IMR-90 (cell line): ENCODE results near the gene MAD2L2. TPM values are rescaled to one million over a fixed set of nuclear protein-coding genes. Genes with fewer than 3 reads are reported as not detected.

Experiments
- ATAC-seq: fragments of 200-7000 bp; cut with Tn5 transposase; 2 replicates; pipeline ENCODE4 v1.9.1; 2020; ENCODE audit warnings: low read depth, mild to moderate bottlenecking, moderate library complexity
- BruUV-seq: library from RNA; stranded (reverse); fragments of 400-500 nt; replicated peaks from 2 replicates; lab custom pipeline; 2021; lab: Mats Ljungman, UMichigan
- CTCF ChIA-PET: fragments of 300-600 bp; formaldehyde crosslinking; extraction: SDS; loops from one replicate; lab custom pipeline; 2021; ENCODE audit warnings: antibody characterized with exemption; lab: Yijun Ruan, JAX
- POLR2A ChIA-PET: fragments of 300-600 bp; sonication (Branson Sonifier 250); formaldehyde crosslinking; loops from one replicate; lab custom pipeline; 2022; ENCODE audit warnings: antibody characterized with exemption; ENCODE audit not compliant: unreplicated experiment; lab: Charles Lee
- DNase-seq: peaks from one replicate; pipeline ENCODE4 v3.0.0; 2013
- H2AFZ ChIP-seq: replicated peaks from 2 replicates; pipeline ENCODE3; 2013; ENCODE audit warnings: low read length, mild to moderate bottlenecking; ENCODE audit not compliant: poor library complexity
- H2AK5ac ChIP-seq: 2 replicates; pipeline ENCODE4 v1.6.1; 2013; ENCODE audit warnings: low read depth, low read length, inconsistent platforms
- H2AK9ac ChIP-seq: replicated peaks from 2 replicates; pipeline ENCODE3; 2013; ENCODE audit warnings: mild to moderate bottlenecking, low read depth, low read length, moderate library complexity; ENCODE audit not compliant: poor library complexity
- H2BK120ac ChIP-seq: 2 replicates; pipeline ENCODE4 v1.6.1; 2013; ENCODE audit warnings: low read depth, low read length, inconsistent platforms
- H2BK15ac ChIP-seq: 3 replicates; pipeline ENCODE4 v1.6.1; 2013; ENCODE audit warnings: low read depth, low read length, inconsistent platforms
- H2BK20ac ChIP-seq: 2 replicates; pipeline ENCODE4 v1.6.1; 2013; ENCODE audit warnings: low read depth, mild to moderate bottlenecking, inconsistent platforms, low read length, moderate library complexity
- H2BK5ac ChIP-seq: 2 replicates; pipeline ENCODE4 v1.6.1; 2013; ENCODE audit warnings: mild to moderate bottlenecking, low read depth, low read length, inconsistent platforms; ENCODE audit not compliant: poor library complexity, severe bottlenecking
- H3K14ac ChIP-seq: replicated peaks from 2 replicates; pipeline ENCODE4 v1.6.1; 2013; ENCODE audit warnings: low read depth, low read length, inconsistent platforms
- H3K18ac ChIP-seq: 2 replicates; pipeline ENCODE4 v1.6.1; 2013; ENCODE audit warnings: low read depth, low read length, control low read depth
- H3K23ac ChIP-seq: 2 replicates; pipeline ENCODE4 v1.6.1; 2013; ENCODE audit warnings: low read depth, low read length, inconsistent platforms
- H3K27ac ChIP-seq: 2 replicates; pipeline ENCODE4 v1.5.1; 2013; ENCODE audit warnings: mild to moderate bottlenecking, control low read depth, low read length; ENCODE audit not compliant: insufficient read depth
- H3K27me3 ChIP-seq: 2 replicates; pipeline ENCODE4 v1.6.1; 2013; ENCODE audit warnings: low read length; ENCODE audit not compliant: control insufficient read depth, insufficient read depth
- H3K36me3 ChIP-seq: 2 replicates; pipeline ENCODE4 v1.6.1; 2013; ENCODE audit warnings: low read length, mixed read lengths; ENCODE audit not compliant: control insufficient read depth, insufficient read depth
- H3K4ac ChIP-seq: 2 replicates; pipeline ENCODE4 v1.6.1; 2013; ENCODE audit warnings: low read depth, low read length, inconsistent platforms
- H3K4me1 ChIP-seq: 2 replicates; pipeline ENCODE4 v1.6.1; 2013; ENCODE audit warnings: low read length, mixed read lengths; ENCODE audit not compliant: control insufficient read depth, insufficient read depth
- H3K4me2 ChIP-seq: 2 replicates; pipeline ENCODE4 v1.6.1; 2013; ENCODE audit warnings: low read depth, mild to moderate bottlenecking, control low read depth, low read length, moderate library complexity
- H3K4me3 ChIP-seq: 2 replicates; pipeline ENCODE4 v1.5.1; 2013; ENCODE audit warnings: low read depth, mild to moderate bottlenecking, control low read depth, low read length, moderate library complexity; ENCODE audit not compliant: insufficient read depth
- H3K56ac ChIP-seq: 2 replicates; pipeline ENCODE4 v1.6.1; 2013; ENCODE audit warnings: low read length, inconsistent platforms; ENCODE audit not compliant: insufficient read depth; ENCODE audit errors: extremely low read depth
- H3K79me1 ChIP-seq, 2 experiments: 2 replicates each; pipeline ENCODE4 v1.6.1; 2013; ENCODE audit warnings: low read length in 2 of 2, inconsistent platforms in 1 of 2, low read depth in 1 of 2
- H3K9ac ChIP-seq: 2 replicates; pipeline ENCODE4 v1.6.1; 2013; ENCODE audit warnings: low read depth, low read length, control low read depth
- H3K9me1 ChIP-seq: 2 replicates; pipeline ENCODE4 v1.6.1; 2013; ENCODE audit warnings: low read length, inconsistent platforms; ENCODE audit not compliant: insufficient read depth
- H3K9me3 ChIP-seq: 2 replicates; pipeline ENCODE4 v1.6.1; 2013; ENCODE audit warnings: low read length; ENCODE audit not compliant: control insufficient read depth, insufficient read depth
- H4K20me1 ChIP-seq: 2 replicates; pipeline ENCODE4 v1.6.1; 2013; ENCODE audit warnings: low read length, inconsistent platforms; ENCODE audit not compliant: insufficient read depth
- H4K5ac ChIP-seq: 2 replicates; pipeline ENCODE4 v1.6.1; 2013; ENCODE audit warnings: mild to moderate bottlenecking, low read depth, low read length, control low read depth
- H4K8ac ChIP-seq, 2 experiments: 2 replicates each; pipeline ENCODE4 v1.6.1; 2013; ENCODE audit warnings: low read depth in 2 of 2, low read length in 2 of 2, control low read depth in 1 of 2, inconsistent platforms in 1 of 2
- H4K91ac ChIP-seq: 2 replicates; pipeline ENCODE4 v1.6.1; 2013; ENCODE audit warnings: low read depth, low read length, inconsistent platforms; ENCODE audit not compliant: insufficient read depth
- BHLHE40 ChIP-seq: fragments of 150-350 bp; IDR thresholded peaks from 2 replicates; pipeline ENCODE4 v1.6.1; 2016; ENCODE audit warnings: mild to moderate bottlenecking, low read depth, low read length
- CEBPB ChIP-seq: IDR thresholded peaks from 2 replicates; pipeline ENCODE4 v1.6.1; 2012; ENCODE audit warnings: low read depth, low read length, improper control_type of control experiment
- CHD1 ChIP-seq: IDR thresholded peaks from 2 replicates; pipeline ENCODE4 v1.6.1; 2012; ENCODE audit warnings: low read depth, low read length, improper control_type of control experiment
- FOS ChIP-seq: fragments of 150-350 bp; IDR thresholded peaks from 2 replicates; pipeline ENCODE4 v1.6.1; 2016; ENCODE audit warnings: low read depth, low read length
- MAFK ChIP-seq: IDR thresholded peaks from 2 replicates; pipeline ENCODE4 v1.6.1; 2012; ENCODE audit warnings: low read depth, low read length, improper control_type of control experiment
- MAZ ChIP-seq: IDR thresholded peaks from 2 replicates; pipeline ENCODE4 v1.6.1; 2012; ENCODE audit warnings: low read depth, mild to moderate bottlenecking, low read length, improper control_type of control experiment, moderate library complexity, borderline replicate concordance
- MXI1 ChIP-seq: IDR thresholded peaks from 2 replicates; pipeline ENCODE4 v1.6.1; 2012; ENCODE audit warnings: low read depth, mild to moderate bottlenecking, low read length, moderate library complexity, borderline replicate concordance
- NFE2L2 ChIP-seq: fragments of 150-350 bp; IDR thresholded peaks from 2 replicates; pipeline ENCODE4 v1.6.1; 2016; ENCODE audit warnings: low read depth, mild to moderate bottlenecking, low read length
- POLR2A ChIP-seq: IDR thresholded peaks from 2 replicates; pipeline ENCODE4 v1.6.1; 2012; ENCODE audit warnings: mild to moderate bottlenecking, low read depth, low read length
- RAD21 ChIP-seq: IDR thresholded peaks from 2 replicates; pipeline ENCODE4 v1.6.1; 2012; ENCODE audit warnings: low read length, improper control_type of control experiment
- RCOR1 ChIP-seq: IDR thresholded peaks from 2 replicates; pipeline ENCODE4 v1.6.1; 2012; ENCODE audit warnings: mild to moderate bottlenecking, low read length, improper control_type of control experiment; ENCODE audit not compliant: insufficient replicate concordance
- RFX5 ChIP-seq: IDR thresholded peaks from 2 replicates; pipeline ENCODE4 v1.8.0; 2012; ENCODE audit warnings: low read depth, mild to moderate bottlenecking, low read length, moderate library complexity
- SMC3 ChIP-seq: fragments of 150-350 bp; IDR thresholded peaks from 2 replicates; pipeline ENCODE4 v1.6.1; 2016; ENCODE audit warnings: low read depth, mild to moderate bottlenecking, antibody characterized with exemption, low read length, moderate library complexity
- USF2 ChIP-seq: fragments of 150-350 bp; IDR thresholded peaks from 2 replicates; pipeline ENCODE4 v1.6.1; 2017; ENCODE audit warnings: mild to moderate bottlenecking, antibody characterized with exemption, low read length, low read depth
- WGBS, 2 experiments: methylation state at CpG; one replicate each; pipeline versions ENCODE4 v1.1.5 to v1.1.7; 2013; ENCODE audit warnings: missing lambda C conversion rate in 2 of 2; ENCODE audit not compliant: insufficient read length in 1 of 2; ENCODE audit errors: extremely low coverage in 2 of 2; 5-methylcytosine and 5-hydroxymethylcytosine counted together
- dilution Hi-C: fragments of 300-500 bp; cut with HindIII; formaldehyde crosslinking; loops from one replicate; pipeline ENCODE4 v1.14.3; 2018; ENCODE audit warnings: low sequenced_read_pairs; ENCODE audit not compliant: unreplicated experiment
- in situ Hi-C: fragments of 300-500 bp; cut with MboI; formaldehyde crosslinking; loops from 3 replicates; pipeline ENCODE4 v1.14.3; 2019; ENCODE audit warnings: low sequenced_read_pairs, inconsistent platforms, mixed read lengths
- intact Hi-C: fragments of 100-400 bp; cut with micrococcal nuclease; formaldehyde crosslinking; loops from 2 replicates; pipeline ENCODE4 v1.10.0; 2022
- polyA plus RNA-seq, 3 experiments: library from polyadenylated mRNA; depleted of rRNA; stranded (reverse); fragments of >200 nt; gene quantifications; 2 replicates each; pipeline ENCODE4 v1.2.3, GENCODE V29; 2012; ENCODE audit warnings: low replicate concordance in 1 of 3
- total RNA-seq: library from RNA; depleted of rRNA; stranded (reverse); fragments of >200 nt; gene quantifications from 2 replicates; pipeline ENCODE4 v1.2.3, GENCODE V29; 2012
- TF ChIP-seq, protein P1 (sequence below): fragments of 150-350 bp; IDR thresholded peaks from 2 replicates; pipeline ENCODE4 v1.6.1; 2016; ENCODE audit warnings: low read depth, mild to moderate bottlenecking, low read length, moderate library complexity, borderline replicate concordance
- TF ChIP-seq, protein P2 (sequence below): conservative IDR thresholded peaks from 2 replicates; pipeline ENCODE4 v1.5.1; 2012; ENCODE audit warnings: mild to moderate bottlenecking, low read depth, low read length, improper control_type of control experiment

MAD2L2 gene
- total and polyA plus RNA-seq, 2 of the 4 experiments (the other 2 are of a cell fraction) = 44.6 to 70.9 TPM

GRCh38 chr1:11691302-11691914, 10.5 kb upstream of the MAD2L2 start, which contains the start of gene DRAXIN:
Gene DRAXIN, plus strand, starts transcription at chr1:11691710. Its CDS starts 14,549 bp downstream, at chr1:11706259.
- in situ Hi-C loops (no loop called here), dilution Hi-C loops (no loop called here), intact Hi-C loops (no loop called here)
- H3K9ac ChIP-seq = no peak within 1 kb of the TSS
- H3K23ac ChIP-seq = no peak within 1 kb of the TSS
- no peak within 1 kb of the TSS for H3K27ac ChIP-seq
- no peak within 1 kb of the TSS for H2AFZ ChIP-seq
- H4K8ac ChIP-seq = no peak within 1 kb of the TSS
- no peak within 1 kb of the TSS; the same call in 1 of the 2 replicates for H3K4me2 ChIP-seq
- DNase-seq (no peak), ATAC-seq (peak; percentile 41)
- no peak within 1 kb of the TSS for H3K4ac ChIP-seq
- TF ChIP-seq NFE2L2 (no peak), BHLHE40 (no peak), CHD1 (no peak), MAFK (no peak), USF2 (no peak), RAD21 (no peak), SMC3 (no peak), FOS (no peak), MXI1 (no peak), RFX5 (no peak), RCOR1 (no peak), CEBPB (no peak), POLR2A (no peak), MAZ (no peak)
- TF ChIP-seq, protein P1, sequence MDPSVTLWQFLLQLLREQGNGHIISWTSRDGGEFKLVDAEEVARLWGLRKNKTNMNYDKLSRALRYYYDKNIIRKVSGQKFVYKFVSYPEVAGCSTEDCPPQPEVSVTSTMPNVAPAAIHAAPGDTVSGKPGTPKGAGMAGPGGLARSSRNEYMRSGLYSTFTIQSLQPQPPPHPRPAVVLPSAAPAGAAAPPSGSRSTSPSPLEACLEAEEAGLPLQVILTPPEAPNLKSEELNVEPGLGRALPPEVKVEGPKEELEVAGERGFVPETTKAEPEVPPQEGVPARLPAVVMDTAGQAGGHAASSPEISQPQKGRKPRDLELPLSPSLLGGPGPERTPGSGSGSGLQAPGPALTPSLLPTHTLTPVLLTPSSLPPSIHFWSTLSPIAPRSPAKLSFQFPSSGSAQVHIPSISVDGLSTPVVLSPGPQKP = no peak
- TF ChIP-seq, protein P2, sequence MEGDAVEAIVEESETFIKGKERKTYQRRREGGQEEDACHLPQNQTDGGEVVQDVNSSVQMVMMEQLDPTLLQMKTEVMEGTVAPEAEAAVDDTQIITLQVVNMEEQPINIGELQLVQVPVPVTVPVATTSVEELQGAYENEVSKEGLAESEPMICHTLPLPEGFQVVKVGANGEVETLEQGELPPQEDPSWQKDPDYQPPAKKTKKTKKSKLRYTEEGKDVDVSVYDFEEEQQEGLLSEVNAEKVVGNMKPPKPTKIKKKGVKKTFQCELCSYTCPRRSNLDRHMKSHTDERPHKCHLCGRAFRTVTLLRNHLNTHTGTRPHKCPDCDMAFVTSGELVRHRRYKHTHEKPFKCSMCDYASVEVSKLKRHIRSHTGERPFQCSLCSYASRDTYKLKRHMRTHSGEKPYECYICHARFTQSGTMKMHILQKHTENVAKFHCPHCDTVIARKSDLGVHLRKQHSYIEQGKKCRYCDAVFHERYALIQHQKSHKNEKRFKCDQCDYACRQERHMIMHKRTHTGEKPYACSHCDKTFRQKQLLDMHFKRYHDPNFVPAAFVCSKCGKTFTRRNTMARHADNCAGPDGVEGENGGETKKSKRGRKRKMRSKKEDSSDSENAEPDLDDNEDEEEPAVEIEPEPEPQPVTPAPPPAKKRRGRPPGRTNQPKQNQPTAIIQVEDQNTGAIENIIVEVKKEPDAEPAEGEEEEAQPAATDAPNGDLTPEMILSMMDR = no peak
- no TSS peak for BruUV-seq
- no peak within 1 kb of the TSS for H3K56ac ChIP-seq
- H3K9me1 ChIP-seq = 0 out of 2 replicates have a peak, but pooled peaks cover 4% of the 10 kb centered on the region
- peak within 1 kb of the TSS; percentile 16 for H2AK9ac ChIP-seq
- POLR2A ChIA-PET = no interaction called here
- H4K91ac ChIP-seq = no peak within 1 kb of the TSS
- H3K36me3 ChIP-seq = no peaks in the 10 kb centered on the region
- H3K14ac ChIP-seq = no peak within 1 kb of the TSS
- WGBS, 2 experiments = 1% methylated on average over 20 of the region's 78 CpGs; no CpG with 5 or more reads in 1 of the 2 experiments
- no peaks in the 10 kb centered on the region for H3K9me3 ChIP-seq
- CTCF ChIA-PET = no interaction called here
- H3K18ac ChIP-seq = no peak within 1 kb of the TSS
- H3K4me3 ChIP-seq = no peak within 1 kb of the TSS
- H4K5ac ChIP-seq = no peak within 1 kb of the TSS
- peaks cover 3% of the 10 kb centered on the region; the same call in 1 of the 2 replicates for H3K4me1 ChIP-seq
- no peak within 1 kb of the TSS for H2BK5ac ChIP-seq
- no peaks in the 10 kb centered on the region for H4K20me1 ChIP-seq
- H2AK5ac ChIP-seq = no peak within 1 kb of the TSS
- no peaks in the 10 kb centered on the region for H3K79me1 ChIP-seq
- H3K27me3 ChIP-seq = peaks cover 53% of the 10 kb centered on the region
- H2BK15ac ChIP-seq = no peak within 1 kb of the TSS
- H2BK120ac ChIP-seq = no peak within 1 kb of the TSS
- H2BK20ac ChIP-seq = no peak within 1 kb of the TSS
